HCT116 (cell line): ENCODE data around the gene CSNK1D. TPM values are rescaled to one million over a fixed set of nuclear protein-coding genes. Genes with fewer than 3 reads are reported as not detected.

ENCODE experiments used
- ATAC-seq: fragments of 200-7000 bp; cut with Tn5 transposase; 2 replicates; pipeline ENCODE4 v1.9.1; 2020; ENCODE audit warnings: mild to moderate bottlenecking, moderate library complexity
- BruUV-seq: library from RNA; stranded (reverse); fragments of 400-500 nt; replicated peaks from 2 replicates; lab custom pipeline; 2021; lab: Mats Ljungman, UMichigan
- CTCF ChIA-PET: fragments of 300-600 bp; sonication (Branson Sonifier 250); formaldehyde crosslinking; loops from one replicate; lab custom pipeline; 2021; ENCODE audit warnings: antibody characterized with exemption; lab: Charles Lee
- POLR2A ChIA-PET: fragments of 300-600, 350-600 bp; sonication (Branson Sonifier 250); formaldehyde crosslinking; loops from one replicate; lab custom pipeline; 2021; ENCODE audit warnings: antibody characterized with exemption; lab: Charles Lee
- RAD21 ChIA-PET, 2 experiments: fragments of 300-600 bp; sonication (Branson Sonifier 250); formaldehyde crosslinking; loops; one replicate each; lab custom pipeline; 2023; ENCODE audit warnings: low total read pairs in 2 of 2; ENCODE audit not compliant: uncharacterized antibody in 2 of 2, unreplicated experiment in 2 of 2, low non-redundant PET in 1 of 2; lab: Charles Lee
- DNase-seq: peaks from one replicate; pipeline ENCODE4 v3.0.0-alpha.2; 2010; ENCODE audit warnings: low read depth, low spot score
- H2AFZ ChIP-seq: fragments of 200-600 bp; shearing (Covaris generic), sonication (generic); 2 replicates; pipeline ENCODE4 v1.6.1; 2017; ENCODE audit warnings: low read depth, mixed run types, mixed read lengths, antibody characterized with exemption, low read length; ENCODE audit not compliant: poor library complexity, severe bottlenecking
- H3K27ac ChIP-seq: 2 replicates; pipeline ENCODE4 v1.5.1; 2012; ENCODE audit warnings: low read depth, low read length
- H3K27me3 ChIP-seq: fragments of 200-600 bp; sonication (generic); 2 replicates; pipeline ENCODE4 v1.6.1; 2016; ENCODE audit warnings: mixed run types, low read length, mixed read lengths; ENCODE audit not compliant: insufficient read depth
- H3K36me3 ChIP-seq, 2 experiments: fragments of 200-500 bp in 1 of 2; fragments of 200-600 bp in 1 of 2; sonication (Bioruptor generic) in 1 of 2; sonication (generic) in 1 of 2; 2 replicates each; pipeline versions ENCODE4 v1.5.1 to v1.6.1; 2014 to 2016; ENCODE audit warnings: low read length in 2 of 2, inconsistent platforms in 1 of 2, mixed read lengths in 1 of 2, mixed run types in 1 of 2; ENCODE audit not compliant: insufficient read depth in 2 of 2, control insufficient read depth in 1 of 2
- H3K4me1 ChIP-seq, 2 experiments: fragments of 200-600 bp in 1 of 2; sonication (generic) in 1 of 2; 2 replicates each; pipeline versions ENCODE4 v1.5.1 to v1.6.1; 2012 to 2017; ENCODE audit warnings: low read length in 2 of 2, inconsistent platforms in 1 of 2, mild to moderate bottlenecking in 1 of 2, mixed read lengths in 1 of 2, mixed run types in 1 of 2, moderate library complexity in 1 of 2; ENCODE audit not compliant: insufficient read depth in 2 of 2, control insufficient read depth in 1 of 2
- H3K4me2 ChIP-seq: fragments of 200-600 bp; sonication (generic); 2 replicates; pipeline ENCODE4 v1.6.1; 2017; ENCODE audit warnings: mixed run types, low read length, mixed read lengths
- H3K4me3 ChIP-seq, 2 experiments: fragments of 200-600 bp in 1 of 2; sonication (generic) in 1 of 2; replicated peaks in 1 of 2; 2 replicates each; pipeline ENCODE4 v1.5.1; 2011 to 2016; ENCODE audit warnings: low read length in 2 of 2, control low read depth in 1 of 2, low read depth in 1 of 2, mild to moderate bottlenecking in 1 of 2, mixed read lengths in 1 of 2, mixed run types in 1 of 2
- H3K79me2 ChIP-seq: fragments of 200-600 bp; sonication (generic); 2 replicates; pipeline ENCODE4 v1.6.1; 2017; ENCODE audit warnings: mild to moderate bottlenecking, mixed run types, low read length, moderate library complexity, mixed read lengths; ENCODE audit not compliant: insufficient read depth
- H3K9ac ChIP-seq: fragments of 200-600 bp; sonication (generic); 2 replicates; pipeline ENCODE4 v1.6.1; 2016; ENCODE audit warnings: low read length, mixed read lengths
- H3K9me2 ChIP-seq: fragments of 200-600 bp; sonication (generic), shearing (Covaris generic); 2 replicates; pipeline ENCODE4 v1.6.1; 2017; ENCODE audit warnings: mixed run types, mild to moderate bottlenecking, moderate library complexity; ENCODE audit not compliant: insufficient read depth
- H3K9me3 ChIP-seq, 2 experiments: fragments of 200-500 bp in 1 of 2; fragments of 200-600 bp in 1 of 2; sonication (Bioruptor generic) in 1 of 2; sonication (generic) in 1 of 2; 2 replicates each; pipeline ENCODE4 v1.6.1; 2014 to 2017; ENCODE audit warnings: low read length in 2 of 2, mixed read lengths in 2 of 2, inconsistent platforms in 1 of 2, low read depth in 1 of 2, mild to moderate bottlenecking in 1 of 2, mixed run types in 1 of 2, moderate library complexity in 1 of 2; ENCODE audit not compliant: control insufficient read depth in 1 of 2, insufficient read depth in 1 of 2
- H4K20me1 ChIP-seq: fragments of 200-600 bp; sonication (generic), shearing (Covaris generic); 2 replicates; pipeline ENCODE4 v1.6.1; 2017; ENCODE audit warnings: mixed run types, mild to moderate bottlenecking, moderate library complexity; ENCODE audit not compliant: insufficient read depth
- CEBPB ChIP-seq: IDR thresholded peaks from 2 replicates; pipeline ENCODE4 v1.6.1; 2012; ENCODE audit warnings: low read depth
- EGR1 ChIP-seq: IDR thresholded peaks from 2 replicates; pipeline ENCODE4 v1.6.1; 2012; ENCODE audit warnings: low read depth
- ELF1 ChIP-seq: IDR thresholded peaks from 2 replicates; pipeline ENCODE4 v1.6.1; 2012; ENCODE audit warnings: low read depth, borderline replicate concordance
- EZH2 ChIP-seq: fragments of 200-600 bp; sonication (generic); IDR thresholded peaks from 2 replicates; pipeline ENCODE4 v1.6.1; 2017; ENCODE audit warnings: antibody characterized with exemption, mixed run types
- EZH2phosphoT487 ChIP-seq: fragments of 200-600 bp; IDR thresholded peaks from 2 replicates; pipeline ENCODE4 v1.6.1; 2018; ENCODE audit warnings: antibody characterized with exemption, borderline replicate concordance
- FOSL1 ChIP-seq: IDR thresholded peaks from 2 replicates; pipeline ENCODE4 v1.6.1; 2012; ENCODE audit warnings: low read depth
- JUND ChIP-seq: IDR thresholded peaks from 2 replicates; pipeline ENCODE4 v1.6.1; 2012
- POLR2A ChIP-seq: IDR thresholded peaks from 2 replicates; pipeline ENCODE4 v1.7.0; 2011; ENCODE audit warnings: borderline replicate concordance; ENCODE audit not compliant: insufficient read depth, insufficient read length; ENCODE audit errors: extremely low read depth
- POLR2AphosphoS5 ChIP-seq: IDR thresholded peaks from 2 replicates; pipeline ENCODE4 v1.6.1; 2011; ENCODE audit warnings: mild to moderate bottlenecking, low read depth, low read length, moderate library complexity
- RAD21 ChIP-seq: IDR thresholded peaks from 2 replicates; pipeline ENCODE4 v1.6.1; 2012; ENCODE audit warnings: low read depth, mild to moderate bottlenecking
- SIN3A ChIP-seq: IDR thresholded peaks from 2 replicates; pipeline ENCODE4 v1.6.1; 2012; ENCODE audit warnings: low read depth
- SP1 ChIP-seq: IDR thresholded peaks from 2 replicates; pipeline ENCODE4 v1.6.1; 2012; ENCODE audit warnings: low read depth
- TCF7L2 ChIP-seq: IDR thresholded peaks from 2 replicates; pipeline ENCODE4 v1.7.0; 2011; ENCODE audit warnings: borderline replicate concordance, inconsistent platforms; ENCODE audit not compliant: insufficient read depth, insufficient read length; ENCODE audit errors: extremely low read depth
- YY1 ChIP-seq: IDR thresholded peaks from 2 replicates; pipeline ENCODE4 v1.6.1; 2011; ENCODE audit warnings: low read length, low read depth, moderate library complexity, mild to moderate bottlenecking; ENCODE audit not compliant: insufficient replicate concordance; ENCODE audit errors: extremely low read depth
- ZFX ChIP-seq: fragments of 450-650 bp; IDR thresholded peaks from 2 replicates; pipeline ENCODE4 v1.6.1; 2017
- ZNF274 ChIP-seq: fragments of 200-500 bp; sonication (Bioruptor generic); IDR thresholded peaks from 2 replicates; pipeline ENCODE4 v1.6.1; 2014; ENCODE audit warnings: mild to moderate bottlenecking, low read depth, low read length, inconsistent platforms
- intact Hi-C: fragments of 100-400 bp; cut with micrococcal nuclease; formaldehyde crosslinking; loops from 2 replicates; pipeline ENCODE4 v1.10.0; 2022
- total RNA-seq: library from RNA; stranded (reverse); gene quantifications from one replicate; pipeline ENCODE4 v1.2.1, GENCODE V29; 2021; ENCODE audit not compliant: unreplicated experiment
- TF ChIP-seq, protein P1 (sequence below): IDR thresholded peaks from 2 replicates; pipeline ENCODE4 v1.6.1; 2012; ENCODE audit warnings: low read depth
- TF ChIP-seq, protein P2 (sequence below), 3 experiments: fragments of 200-600 bp in 1 of 3; sonication (generic) in 1 of 3; IDR thresholded peaks in 2 of 3; conservative IDR thresholded peaks in 1 of 3; 2 replicates each; pipeline ENCODE4 v1.5.1; 2012 to 2017; ENCODE audit warnings: low read depth in 2 of 3, low read length in 2 of 3, antibody characterized with exemption in 1 of 3, borderline replicate concordance in 1 of 3, control low read depth in 1 of 3, mild to moderate bottlenecking in 1 of 3, mixed read lengths in 1 of 3, mixed run types in 1 of 3, moderate library complexity in 1 of 3; ENCODE audit not compliant: insufficient read depth in 1 of 3
- TF ChIP-seq, protein P3 (sequence below): IDR thresholded peaks from 2 replicates; pipeline ENCODE4 v1.6.1; 2012

The CSNK1D gene
- total RNA-seq, 1 experiment from 2014 or later: 176 TPM

DNA sequence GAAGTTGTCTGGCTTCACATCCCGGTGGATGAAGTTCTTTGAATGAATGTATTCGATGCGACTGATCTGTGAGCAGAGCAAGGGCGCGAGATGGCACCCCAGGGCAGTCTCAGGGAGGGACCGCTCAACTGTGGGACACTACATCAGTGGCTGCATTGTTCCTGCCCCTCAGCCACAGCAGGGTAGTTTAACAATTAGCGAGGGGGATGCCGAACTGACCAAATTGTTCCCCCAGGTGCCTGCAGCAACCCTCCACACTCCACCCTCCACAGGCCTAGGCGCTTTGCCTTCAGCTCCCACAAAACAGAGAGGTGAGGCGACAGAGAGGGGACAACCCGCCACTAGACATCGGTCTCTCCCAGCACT lies 20.3 kb downstream of the CSNK1D start:
- peaks cover 0 to 8% of the 10 kb centered on the region in 2 experiments; a peak in 3 of 4 replicates for H3K4me1 ChIP-seq
- ChIA-PET POLR2A (no interaction called here), CTCF (no interaction called here), RAD21 (no interaction called here)
- H3K9me3 ChIP-seq: no peaks in the 10 kb centered on the region
- H3K4me3 ChIP-seq: no peak overlapping the region
- no peak overlapping the region for H3K4me2 ChIP-seq
- ATAC-seq (no peak), DNase-seq (no peak)
- peaks cover 5% of the 10 kb centered on the region; the same call in 1 of the 2 replicates for H4K20me1 ChIP-seq
- H3K36me3 ChIP-seq: peaks cover 65 to 84% of the 10 kb centered on the region in 2 experiments
- no peak overlapping the region for H3K9ac ChIP-seq
- H3K27me3 ChIP-seq: no peaks in the 10 kb centered on the region
- H3K27ac ChIP-seq: peak overlapping the region; percentile 1; the same call in 1 of the 2 replicates
- no peaks in the 10 kb centered on the region for H3K9me2 ChIP-seq
- H3K79me2 ChIP-seq: peaks cover 86% of the 10 kb centered on the region
- no TSS peak for BruUV-seq
- TF ChIP-seq CEBPB: no peak
- TF ChIP-seq EZH2: no peak
- TF ChIP-seq YY1: no peak
- no peak for TF ChIP-seq TCF7L2
- TF ChIP-seq, protein P1, sequence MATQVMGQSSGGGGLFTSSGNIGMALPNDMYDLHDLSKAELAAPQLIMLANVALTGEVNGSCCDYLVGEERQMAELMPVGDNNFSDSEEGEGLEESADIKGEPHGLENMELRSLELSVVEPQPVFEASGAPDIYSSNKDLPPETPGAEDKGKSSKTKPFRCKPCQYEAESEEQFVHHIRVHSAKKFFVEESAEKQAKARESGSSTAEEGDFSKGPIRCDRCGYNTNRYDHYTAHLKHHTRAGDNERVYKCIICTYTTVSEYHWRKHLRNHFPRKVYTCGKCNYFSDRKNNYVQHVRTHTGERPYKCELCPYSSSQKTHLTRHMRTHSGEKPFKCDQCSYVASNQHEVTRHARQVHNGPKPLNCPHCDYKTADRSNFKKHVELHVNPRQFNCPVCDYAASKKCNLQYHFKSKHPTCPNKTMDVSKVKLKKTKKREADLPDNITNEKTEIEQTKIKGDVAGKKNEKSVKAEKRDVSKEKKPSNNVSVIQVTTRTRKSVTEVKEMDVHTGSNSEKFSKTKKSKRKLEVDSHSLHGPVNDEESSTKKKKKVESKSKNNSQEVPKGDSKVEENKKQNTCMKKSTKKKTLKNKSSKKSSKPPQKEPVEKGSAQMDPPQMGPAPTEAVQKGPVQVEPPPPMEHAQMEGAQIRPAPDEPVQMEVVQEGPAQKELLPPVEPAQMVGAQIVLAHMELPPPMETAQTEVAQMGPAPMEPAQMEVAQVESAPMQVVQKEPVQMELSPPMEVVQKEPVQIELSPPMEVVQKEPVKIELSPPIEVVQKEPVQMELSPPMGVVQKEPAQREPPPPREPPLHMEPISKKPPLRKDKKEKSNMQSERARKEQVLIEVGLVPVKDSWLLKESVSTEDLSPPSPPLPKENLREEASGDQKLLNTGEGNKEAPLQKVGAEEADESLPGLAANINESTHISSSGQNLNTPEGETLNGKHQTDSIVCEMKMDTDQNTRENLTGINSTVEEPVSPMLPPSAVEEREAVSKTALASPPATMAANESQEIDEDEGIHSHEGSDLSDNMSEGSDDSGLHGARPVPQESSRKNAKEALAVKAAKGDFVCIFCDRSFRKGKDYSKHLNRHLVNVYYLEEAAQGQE: no peak
- TF ChIP-seq SP1: no peak
- TF ChIP-seq, protein P2, sequence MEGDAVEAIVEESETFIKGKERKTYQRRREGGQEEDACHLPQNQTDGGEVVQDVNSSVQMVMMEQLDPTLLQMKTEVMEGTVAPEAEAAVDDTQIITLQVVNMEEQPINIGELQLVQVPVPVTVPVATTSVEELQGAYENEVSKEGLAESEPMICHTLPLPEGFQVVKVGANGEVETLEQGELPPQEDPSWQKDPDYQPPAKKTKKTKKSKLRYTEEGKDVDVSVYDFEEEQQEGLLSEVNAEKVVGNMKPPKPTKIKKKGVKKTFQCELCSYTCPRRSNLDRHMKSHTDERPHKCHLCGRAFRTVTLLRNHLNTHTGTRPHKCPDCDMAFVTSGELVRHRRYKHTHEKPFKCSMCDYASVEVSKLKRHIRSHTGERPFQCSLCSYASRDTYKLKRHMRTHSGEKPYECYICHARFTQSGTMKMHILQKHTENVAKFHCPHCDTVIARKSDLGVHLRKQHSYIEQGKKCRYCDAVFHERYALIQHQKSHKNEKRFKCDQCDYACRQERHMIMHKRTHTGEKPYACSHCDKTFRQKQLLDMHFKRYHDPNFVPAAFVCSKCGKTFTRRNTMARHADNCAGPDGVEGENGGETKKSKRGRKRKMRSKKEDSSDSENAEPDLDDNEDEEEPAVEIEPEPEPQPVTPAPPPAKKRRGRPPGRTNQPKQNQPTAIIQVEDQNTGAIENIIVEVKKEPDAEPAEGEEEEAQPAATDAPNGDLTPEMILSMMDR (IDR thresholded peaks at IDR 0.05 in 2 of 3, conservative IDR thresholded peaks at IDR 0.05 in 1 of 3; ENCODE audit: borderline replicate concordance in 1 of 3, insufficient read depth in 1 of 3, low read depth in 2 of 3, low read length in 2 of 3): no peak
- no peak for TF ChIP-seq EGR1
- no peak for TF ChIP-seq ZNF274
- TF ChIP-seq EZH2phosphoT487: no peak
- TF ChIP-seq RAD21: no peak
- no peak for TF ChIP-seq POLR2A
- no peak for TF ChIP-seq ZFX
- TF ChIP-seq, protein P3, sequence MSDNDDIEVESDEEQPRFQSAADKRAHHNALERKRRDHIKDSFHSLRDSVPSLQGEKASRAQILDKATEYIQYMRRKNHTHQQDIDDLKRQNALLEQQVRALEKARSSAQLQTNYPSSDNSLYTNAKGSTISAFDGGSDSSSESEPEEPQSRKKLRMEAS: no peak
- TF ChIP-seq FOSL1: no peak
- no peak for TF ChIP-seq SIN3A
- no peak for TF ChIP-seq POLR2AphosphoS5
- TF ChIP-seq ELF1: no peak
- TF ChIP-seq JUND: no peak
- no peak overlapping the region for H2AFZ ChIP-seq
- intact Hi-C loops: no loop called here
